GM18505 (cell line): ENCODE results near the gene DDX10.
A peak's percentile ranks its signal among the peaks of the same experiment; 100 is the strongest.
"Not testable (repeated sequence)": the region's sequence is repeated elsewhere in the genome, so short reads cannot be mapped to it uniquely, and the experiment has no call there.

Experiments used
- ATAC-seq: cut with Tn5 transposase; IDR thresholded peaks from one replicate; pipeline ENCODE4 v1.9.1; 2021; ENCODE audit not compliant: unreplicated experiment
- POLR2A ChIP-seq: IDR thresholded peaks from 4 replicates; pipeline ENCODE4 v1.6.1; 2011; ENCODE audit warnings: borderline replicate concordance; ENCODE audit not compliant: insufficient read depth, insufficient read length; ENCODE audit errors: extremely low read depth

DDX10 gene

DNA sequence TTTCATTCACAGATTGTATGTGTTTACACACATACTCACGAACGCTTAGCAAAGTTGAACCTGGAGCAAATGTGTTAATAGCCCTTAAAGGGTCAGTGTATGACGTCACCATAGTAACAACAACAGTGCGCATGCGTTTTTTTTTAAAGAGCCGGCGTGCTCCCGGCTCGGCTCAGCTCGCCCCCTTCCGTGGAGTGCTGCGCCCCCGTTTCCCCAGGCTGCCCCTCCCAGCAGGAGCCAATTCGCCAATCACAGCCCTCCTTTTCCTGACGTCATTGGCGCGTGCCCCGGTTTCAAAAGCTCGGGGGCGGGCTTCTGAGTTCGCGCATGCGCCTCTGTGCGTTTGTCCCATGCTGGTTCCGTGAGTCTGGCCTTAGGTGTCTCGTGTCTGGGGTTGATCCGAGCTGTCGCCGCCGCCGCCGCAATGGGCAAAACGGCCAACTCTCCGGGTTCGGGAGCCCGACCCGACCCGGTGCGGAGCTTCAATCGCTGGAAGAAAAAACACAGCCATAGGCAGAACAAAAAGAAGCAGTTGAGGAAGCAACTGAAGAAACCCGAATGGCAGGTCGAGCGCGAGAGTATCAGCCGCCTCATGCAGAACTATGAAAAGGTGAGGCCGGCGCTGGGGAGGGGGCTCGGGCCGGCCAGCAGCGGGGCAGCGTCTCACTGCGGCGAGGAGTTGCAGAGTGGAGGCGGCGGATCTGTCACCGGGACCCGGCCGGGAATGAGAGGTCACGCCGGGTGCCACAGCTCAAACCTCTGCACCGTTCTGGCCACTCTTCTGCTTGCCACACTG, at the start of gene DDX10:
TSS of gene DDX10 (plus strand) at position 340 of the 796 bp plus-strand sequence. CDS start at position 425, 85 bp downstream.
- peak; percentile 68 for TF ChIP-seq POLR2A

DNA sequence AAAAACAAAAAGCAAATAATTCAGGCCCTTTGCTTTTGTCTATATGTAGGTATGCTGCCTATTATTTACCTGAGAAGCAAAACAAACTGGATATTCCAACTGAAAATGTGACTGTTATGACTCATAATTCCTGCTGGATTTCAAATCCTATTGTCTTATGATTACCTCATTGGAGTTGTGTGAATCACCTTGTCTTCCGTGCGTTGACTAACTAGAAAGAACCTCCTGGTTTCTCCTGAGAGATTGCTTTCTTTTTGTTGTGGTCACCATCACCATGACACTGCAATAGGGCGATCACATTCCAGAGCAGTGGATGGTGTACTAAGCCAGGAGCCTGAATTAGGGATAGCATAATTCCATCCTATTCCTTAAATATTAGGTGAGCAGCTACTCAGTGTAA, 48.3 kb upstream of the DDX10 start:
- TF ChIP-seq POLR2A, result no peak
- ATAC-seq, result no peak

More for the DNA sequence above, at the start of gene DDX10:
- peak; percentile 86 for ATAC-seq

DNA sequence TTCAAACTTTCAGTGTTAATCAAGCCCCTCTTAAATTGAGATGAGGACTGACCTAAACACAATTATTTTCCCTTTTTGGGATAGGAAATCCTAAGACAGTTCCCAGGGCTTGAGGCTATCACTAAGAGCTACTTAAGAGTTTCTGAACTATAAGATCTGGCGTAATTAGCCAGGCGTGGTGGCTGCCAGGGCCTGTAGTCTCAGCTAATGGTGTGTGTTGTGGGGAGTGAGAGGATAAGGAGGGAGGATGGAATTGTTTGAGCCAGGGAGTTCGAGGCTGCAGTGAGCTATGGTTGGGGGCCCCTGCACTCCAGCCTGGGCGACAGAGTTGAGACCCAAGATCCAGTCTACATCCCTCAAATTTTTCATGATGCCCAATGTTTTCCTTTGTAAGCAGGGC, 47.8 kb upstream of the DDX10 start:
- TF ChIP-seq POLR2A, result no peak
- no peak for ATAC-seq

DNA sequence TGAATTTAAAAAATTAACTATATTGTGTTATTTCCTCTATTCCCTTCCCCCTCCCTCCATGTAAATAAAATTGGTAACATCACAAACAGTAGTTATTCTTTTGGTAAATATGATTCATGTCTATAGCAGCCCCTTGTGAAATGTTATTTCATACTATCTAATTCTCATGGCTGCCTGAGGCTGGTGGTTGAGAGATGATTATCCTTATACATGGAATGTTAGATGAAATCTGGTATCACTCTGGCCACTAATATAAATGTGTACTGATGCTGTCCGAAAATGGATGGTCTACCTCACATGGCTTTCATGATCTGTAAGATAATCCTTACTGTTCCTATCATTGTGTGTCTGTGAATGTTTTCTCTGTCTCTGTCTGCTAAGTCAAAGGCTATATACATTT, 46.3 kb upstream of the DDX10 start:
- ATAC-seq, result no peak
- no peak for TF ChIP-seq POLR2A

DNA sequence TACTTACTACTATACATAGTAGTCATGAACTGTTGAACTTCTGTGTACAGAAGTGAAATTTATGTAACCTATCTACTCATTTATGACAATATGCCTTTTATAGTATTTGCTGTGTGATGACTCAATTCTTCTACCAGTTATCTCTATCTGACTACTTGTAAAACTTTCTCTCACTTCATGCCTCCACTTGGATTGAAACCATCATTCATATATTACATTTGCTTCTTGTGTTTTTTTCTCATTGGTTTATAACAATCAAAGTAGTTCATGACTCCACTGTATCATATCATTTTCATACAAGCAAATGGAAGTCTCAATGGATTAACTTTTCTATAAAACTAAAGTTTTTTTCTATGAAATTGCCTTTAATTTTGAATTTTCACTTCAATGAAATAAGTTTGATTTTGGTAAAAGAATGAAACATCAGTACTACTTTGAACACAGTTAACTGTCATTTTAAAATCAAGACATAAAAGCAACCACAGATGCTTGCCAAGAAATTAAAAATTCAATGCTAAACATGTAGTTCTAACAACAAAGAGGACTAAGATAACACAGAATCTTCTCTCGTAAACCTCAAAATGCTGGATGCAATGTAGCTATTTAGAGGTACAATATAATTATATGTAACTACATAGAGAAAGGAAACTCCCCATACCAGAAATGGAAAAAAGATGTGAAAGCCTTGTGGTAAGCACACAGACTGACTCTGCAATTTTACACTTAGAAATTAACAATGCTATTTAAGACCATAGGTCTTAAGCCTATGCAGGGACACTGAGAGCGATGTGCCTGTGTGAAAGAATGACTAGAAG, 43.7 kb upstream of the DDX10 start:
- peak; percentile 87 for ATAC-seq
- TF ChIP-seq POLR2A, result no peak

DNA sequence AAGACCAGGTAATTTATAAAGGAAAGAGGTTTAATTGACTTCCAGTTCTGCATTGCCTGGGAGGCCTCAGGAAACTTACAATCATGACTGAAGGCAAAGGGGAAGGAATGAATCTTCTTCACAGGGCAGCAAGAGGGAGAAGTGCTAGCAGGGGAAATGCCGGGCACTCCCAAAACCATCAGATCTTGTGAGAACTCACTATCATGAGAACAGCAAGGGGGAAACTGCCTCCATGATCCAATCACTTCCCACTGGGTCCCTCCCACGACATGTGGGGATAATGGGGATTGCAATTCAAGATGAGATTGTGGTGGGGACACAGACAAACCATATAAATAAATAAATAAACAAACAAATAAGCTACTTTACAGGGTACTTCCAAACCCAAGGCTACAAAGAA, 42.5 kb upstream of the DDX10 start:
- ATAC-seq, result no peak
- no peak for TF ChIP-seq POLR2A

DNA sequence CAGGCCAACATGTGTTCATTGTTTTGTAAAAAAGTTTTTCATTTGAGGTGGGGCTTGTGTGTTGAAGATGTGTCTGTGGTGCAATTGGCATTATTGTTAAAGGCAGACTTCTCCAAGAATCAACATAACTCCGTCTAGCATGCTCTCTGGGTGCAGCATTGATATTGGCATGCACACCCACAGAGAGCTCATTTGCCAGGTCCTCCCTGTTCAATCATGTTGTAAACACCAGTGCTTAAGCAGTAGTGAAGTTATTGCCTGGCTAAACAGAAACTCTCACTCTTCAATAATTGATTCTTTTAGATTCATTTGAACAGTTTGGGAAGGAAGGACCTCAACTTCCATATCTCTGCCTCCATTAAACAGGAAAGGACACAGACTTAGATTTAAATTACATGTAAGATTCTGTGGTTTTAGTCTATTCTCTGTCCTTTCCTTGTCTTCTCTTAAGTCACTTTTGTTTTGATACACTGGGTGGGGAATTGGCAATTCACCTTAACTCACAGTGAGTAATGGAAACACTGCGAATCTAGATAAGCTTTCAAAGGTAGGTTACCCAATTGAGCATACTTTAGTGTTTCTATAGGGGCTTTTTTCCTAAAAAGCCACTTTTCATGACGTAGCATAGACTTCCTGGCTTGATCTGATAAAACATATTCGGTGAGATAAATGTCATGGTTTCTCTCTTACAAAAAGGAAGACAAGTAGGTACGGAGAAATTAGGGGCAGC, 40.5 kb upstream of the DDX10 start:
- ATAC-seq, result no peak
- no peak for TF ChIP-seq POLR2A

DNA sequence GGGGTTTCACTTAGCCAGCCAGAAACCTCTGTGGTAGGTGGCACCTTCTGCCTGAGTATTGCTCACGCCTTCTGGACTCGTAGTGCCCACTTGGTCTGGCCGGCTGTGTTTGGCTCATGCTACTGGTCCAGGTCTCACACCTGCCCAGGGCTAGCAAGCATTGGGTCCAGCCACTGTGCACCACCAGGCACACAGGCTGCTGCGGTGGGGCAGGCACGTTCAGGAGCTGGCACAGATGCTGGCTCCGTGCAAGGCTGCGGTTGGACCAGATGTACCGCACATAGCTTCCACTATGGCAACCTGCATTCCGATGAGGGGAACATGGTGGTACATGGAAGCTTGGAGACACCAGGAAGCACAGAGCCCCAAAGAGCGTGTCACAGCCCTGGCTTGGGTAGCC, 36.5 kb upstream of the DDX10 start:
- ATAC-seq, result no peak
- no peak for TF ChIP-seq POLR2A

DNA sequence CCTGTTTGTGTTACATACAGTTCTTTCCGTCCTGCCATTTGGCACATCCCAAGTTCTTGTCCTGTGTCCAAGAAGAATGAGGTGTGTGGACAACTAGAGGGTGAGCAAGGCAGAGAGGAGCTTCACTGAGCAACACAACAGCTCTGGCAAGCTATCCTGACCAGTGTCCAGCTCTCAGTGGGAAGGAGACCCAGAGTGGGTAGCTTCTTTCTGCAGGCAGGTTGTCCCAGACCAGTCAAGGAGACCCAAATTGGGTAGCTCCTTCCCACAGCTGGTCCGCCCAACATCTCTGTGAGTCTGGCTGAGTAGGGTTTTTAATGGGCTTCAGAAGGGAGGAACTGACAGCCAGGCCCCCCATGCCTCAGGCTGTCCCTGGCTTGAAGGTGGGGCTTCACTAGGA, 36.1 kb upstream of the DDX10 start:
- no peak for ATAC-seq
- TF ChIP-seq POLR2A, result no peak

DNA sequence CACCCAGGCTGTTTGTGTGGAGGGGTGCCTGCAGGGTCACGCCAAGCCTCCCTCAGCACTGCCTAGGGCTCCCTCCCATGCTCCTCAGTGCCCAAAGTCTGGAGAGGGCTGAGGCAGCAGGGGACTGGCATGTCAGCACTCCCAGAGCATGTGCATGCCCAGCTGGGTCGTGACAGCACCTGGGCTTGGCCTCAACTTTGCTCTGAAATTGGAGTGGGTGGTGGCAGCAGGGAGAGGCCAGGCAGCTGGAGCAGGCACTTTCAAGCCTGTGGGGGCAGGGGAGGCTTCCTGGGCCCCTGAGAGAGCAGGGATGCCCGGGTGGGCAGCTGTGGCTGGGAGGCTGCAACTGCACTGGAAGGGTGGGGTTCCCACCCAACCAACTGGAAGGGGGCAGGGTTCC, 35.6 kb upstream of the DDX10 start:
- ATAC-seq, result no peak
- no peak for TF ChIP-seq POLR2A

DNA sequence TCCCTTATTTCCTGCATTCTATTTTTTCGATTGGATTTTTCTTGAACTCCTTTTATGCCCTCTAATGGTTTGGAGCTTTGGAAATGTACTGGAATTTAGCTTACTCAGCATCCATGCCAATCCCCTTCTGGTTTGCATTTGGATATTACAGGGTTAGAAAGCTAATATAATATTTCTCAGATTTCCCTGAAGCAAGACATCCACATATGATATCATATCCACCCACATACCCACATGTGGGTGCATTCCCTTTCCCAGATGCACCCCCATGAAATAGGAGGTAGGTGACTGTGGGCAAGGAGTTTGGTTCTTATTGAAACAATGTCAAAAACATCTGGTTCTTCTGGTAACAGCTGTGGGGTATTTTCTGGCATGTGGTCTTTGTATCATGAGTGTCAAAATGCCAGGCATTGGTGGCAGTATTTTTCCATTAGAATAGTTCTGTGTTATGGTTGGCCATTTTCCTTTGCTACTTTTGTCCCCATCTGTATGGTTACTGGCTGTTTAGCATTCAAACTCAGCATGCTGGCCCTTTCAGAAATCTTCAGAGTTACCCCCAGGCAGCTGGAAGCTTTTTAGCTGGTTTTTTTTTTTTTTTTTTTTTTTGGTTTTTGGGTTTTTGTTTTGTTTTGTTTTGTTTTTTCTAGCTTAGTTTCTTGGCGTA, 32.7 kb upstream of the DDX10 start:
- TF ChIP-seq POLR2A, result no peak
- no peak for ATAC-seq

DNA sequence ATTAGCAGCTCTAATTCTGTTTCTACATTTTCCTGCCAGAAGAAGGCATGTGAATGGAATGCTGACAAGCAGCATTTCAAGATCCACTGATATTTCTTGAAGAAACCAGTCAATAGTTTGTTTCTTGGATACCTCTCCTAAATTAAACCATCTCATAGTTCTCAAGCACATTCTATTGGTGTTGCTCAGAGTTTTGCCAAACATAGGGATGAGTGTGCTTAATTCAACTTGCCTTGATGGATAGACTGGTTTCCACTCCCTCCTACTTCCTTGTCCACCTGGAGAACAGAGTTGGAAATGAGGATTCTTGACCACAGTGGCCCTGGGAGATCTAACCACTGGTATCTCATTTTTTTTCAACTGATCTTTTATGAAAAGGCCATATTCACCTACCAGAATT, 29.8 kb upstream of the DDX10 start:
- no peak for TF ChIP-seq POLR2A
- ATAC-seq, result no peak

DNA sequence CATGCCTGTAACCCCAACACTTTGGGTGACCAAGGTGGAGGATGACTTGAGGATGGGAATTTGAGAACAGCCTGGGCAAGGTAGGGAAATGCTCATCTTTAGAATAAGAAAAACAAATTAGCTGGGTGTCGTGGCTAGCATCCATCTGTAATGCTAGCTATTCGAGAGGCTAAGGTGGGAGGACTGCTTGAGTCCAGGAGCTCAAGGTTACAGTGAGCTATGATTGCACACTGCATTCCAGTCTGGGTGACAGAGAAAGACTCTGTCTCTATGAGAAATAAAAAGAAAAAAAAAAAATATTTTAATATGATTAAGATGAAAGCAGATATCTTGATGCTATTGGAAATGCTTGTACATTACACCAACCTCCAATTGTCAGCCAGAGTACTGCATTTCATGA, 28.6 kb upstream of the DDX10 start:
- no peak for TF ChIP-seq POLR2A

DNA sequence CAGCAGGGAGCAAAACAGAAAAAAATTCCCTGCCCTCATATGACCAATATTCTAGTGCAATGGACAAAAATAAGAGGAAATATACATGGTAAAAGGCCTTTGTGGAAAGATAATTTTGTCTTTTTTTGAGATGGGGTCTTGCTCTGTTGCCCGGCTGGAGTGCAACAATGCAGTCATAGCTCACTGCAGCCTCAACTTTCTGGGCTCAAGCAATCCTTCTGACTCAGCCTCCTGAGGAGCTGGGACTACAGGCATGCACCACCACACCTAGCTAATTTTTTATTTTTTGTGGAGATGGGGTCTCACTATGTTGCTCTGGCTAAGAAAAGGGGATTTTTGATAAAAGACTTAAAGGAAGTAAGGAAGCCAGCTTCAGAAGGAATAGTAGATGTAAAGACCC, 25.7 kb upstream of the DDX10 start:
- ATAC-seq, result no peak
- TF ChIP-seq POLR2A, result no peak

More for the DNA sequence above, 28.6 kb upstream of the DDX10 start:
- no peak for ATAC-seq

DNA sequence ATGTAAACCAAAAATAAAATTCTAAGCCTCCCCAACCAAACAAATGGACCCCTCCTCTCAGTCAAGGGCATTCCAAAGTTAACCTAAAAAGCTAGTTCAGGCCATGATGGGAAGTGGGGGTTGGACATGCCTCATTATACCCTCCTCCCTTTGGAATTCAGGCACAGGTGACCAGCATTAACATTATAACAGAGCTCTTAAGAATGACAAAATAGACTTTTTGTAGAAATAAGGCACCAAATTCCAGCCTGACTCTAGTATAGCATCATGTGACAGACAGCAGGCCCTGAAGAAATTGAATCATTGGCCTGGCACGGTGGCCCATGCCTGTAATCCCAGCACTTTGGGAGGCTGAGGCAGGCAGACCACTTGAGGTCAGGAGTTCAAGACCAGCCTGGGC, 23.1 kb upstream of the DDX10 start:
- not testable (repeated sequence) for ATAC-seq
